HG02642 (cell line): ENCODE measurements around the gene LRRC51.
"Not testable (repeated sequence)": the region's sequence is repeated elsewhere in the genome, so short reads cannot be mapped to it uniquely, and the experiment has no call there.

Experiments
- ATAC-seq: cut with Tn5 transposase; IDR thresholded peaks from one replicate; pipeline ENCODE4 v1.9.1; 2021; ENCODE audit warnings: mild to moderate bottlenecking; ENCODE audit not compliant: unreplicated experiment, poor library complexity

The LRRC51 gene

DNA sequence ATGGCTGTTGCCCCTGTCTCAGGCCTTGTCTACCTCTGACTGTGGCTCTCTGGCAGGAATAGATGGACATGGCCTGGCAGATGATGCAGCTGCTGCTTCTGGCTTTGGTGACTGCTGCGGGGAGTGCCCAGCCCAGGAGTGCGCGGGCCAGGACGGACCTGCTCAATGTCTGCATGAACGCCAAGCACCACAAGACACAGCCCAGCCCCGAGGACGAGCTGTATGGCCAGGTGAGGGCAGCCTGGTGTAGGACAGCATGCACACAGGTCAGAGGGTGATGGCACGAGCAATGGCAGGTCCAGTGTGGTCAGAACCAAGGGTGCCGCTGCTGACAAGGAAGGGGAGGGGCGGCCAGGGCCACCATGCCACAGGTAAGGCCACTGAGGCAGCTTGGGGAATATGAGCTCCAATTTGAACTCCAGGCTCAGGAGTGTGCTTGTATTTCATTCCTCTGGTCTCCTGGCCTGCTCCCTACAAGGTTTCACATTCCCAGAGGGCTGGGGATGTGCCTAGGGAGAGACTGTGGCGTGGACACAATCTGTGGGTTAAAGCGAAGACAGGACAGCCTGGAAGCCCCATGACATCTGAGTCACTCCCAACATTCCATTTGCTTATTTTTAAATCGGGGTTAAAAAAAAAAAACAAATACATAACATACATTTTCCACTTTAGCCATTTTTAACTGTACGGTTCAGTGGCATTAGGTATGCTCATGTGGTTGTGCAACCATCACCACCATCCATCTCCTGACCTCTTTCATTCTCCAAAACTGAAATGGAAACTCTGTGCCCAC, 55.4 kb downstream of the LRRC51 start:
- ATAC-seq = no peak

DNA sequence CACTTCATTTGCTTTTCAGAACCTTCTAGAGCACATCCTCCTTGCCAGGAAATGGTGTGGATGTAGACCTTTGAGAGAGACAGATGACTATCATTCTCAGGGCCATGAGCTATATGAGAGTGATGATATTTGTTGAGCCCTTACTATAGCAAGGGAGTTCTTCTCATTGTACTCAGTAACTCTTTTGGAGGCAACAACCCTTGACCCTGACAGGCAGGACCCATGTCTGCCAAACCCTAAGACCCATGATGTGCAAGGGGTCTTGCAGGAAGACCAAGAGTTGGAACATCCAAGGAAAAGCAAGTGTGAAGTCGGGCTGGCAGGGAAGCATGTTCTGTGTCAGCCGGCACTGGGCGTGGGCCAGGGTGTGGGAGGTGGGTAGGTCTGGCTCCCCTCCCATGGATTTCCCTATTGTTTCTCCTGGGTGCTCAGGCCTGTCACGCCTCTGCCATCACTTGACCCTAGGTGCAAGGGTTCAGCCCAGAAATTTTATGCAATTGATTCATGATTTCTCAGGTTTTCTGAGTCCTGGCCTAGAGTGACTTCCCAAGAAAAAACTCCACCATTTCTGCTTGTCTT, 56.1 kb downstream of the LRRC51 start:
- ATAC-seq = no peak

DNA sequence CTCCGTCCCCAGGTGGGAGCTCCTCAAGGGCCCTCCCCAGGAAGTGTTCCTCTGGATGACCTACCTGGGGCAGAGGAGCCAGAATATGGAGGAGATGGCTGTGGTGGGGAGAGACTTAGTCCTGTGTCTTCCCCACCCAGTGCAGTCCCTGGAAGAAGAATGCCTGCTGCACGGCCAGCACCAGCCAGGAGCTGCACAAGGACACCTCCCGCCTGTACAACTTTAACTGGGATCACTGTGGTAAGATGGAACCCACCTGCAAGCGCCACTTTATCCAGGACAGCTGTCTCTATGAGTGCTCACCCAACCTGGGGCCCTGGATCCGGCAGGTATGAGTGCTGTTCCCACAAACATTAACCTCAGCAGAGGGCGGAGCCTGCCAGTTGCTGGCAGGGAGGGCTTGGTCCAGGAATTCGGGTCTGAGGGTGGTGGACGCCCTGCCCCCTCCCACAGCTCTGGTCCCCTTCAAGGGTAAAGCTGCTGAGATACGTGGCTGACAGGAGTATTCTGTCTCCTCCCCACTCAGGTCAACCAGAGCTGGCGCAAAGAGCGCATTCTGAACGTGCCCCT, 58.3 kb downstream of the LRRC51 start:
- no peak for ATAC-seq

DNA sequence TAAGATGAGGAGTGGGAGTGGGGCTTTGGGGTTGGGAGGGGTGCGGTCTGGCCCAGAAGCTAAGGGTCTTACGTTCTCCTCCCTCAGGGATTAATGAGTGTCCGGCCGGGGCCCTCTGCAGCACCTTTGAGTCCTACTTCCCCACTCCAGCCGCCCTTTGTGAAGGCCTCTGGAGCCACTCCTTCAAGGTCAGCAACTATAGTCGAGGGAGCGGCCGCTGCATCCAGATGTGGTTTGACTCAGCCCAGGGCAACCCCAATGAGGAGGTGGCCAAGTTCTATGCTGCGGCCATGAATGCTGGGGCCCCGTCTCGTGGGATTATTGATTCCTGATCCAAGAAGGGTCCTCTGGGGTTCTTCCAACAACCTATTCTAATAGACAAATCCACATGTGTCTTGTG, 58.9 kb downstream of the LRRC51 start:
- no peak for ATAC-seq

DNA sequence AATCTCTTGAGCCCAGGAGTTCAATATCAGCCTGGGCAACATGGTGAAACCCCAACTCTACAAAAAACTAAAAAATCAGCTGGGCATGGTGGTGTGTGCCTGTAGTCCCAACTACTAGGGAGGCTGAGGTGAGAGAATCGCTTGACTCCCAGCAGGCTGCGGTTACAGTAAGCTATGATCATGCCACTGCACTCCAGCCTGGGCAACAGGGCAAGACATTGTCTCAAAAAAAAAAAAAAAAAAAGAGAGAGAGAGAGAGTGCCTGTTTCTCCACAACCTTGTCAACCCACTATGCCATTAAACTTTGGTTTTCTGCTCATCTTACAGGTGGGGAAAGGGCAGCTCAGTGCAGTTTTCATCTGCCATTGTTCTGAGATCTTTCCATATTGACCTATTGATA, 60.0 kb downstream of the LRRC51 start:
- ATAC-seq = no peak

DNA sequence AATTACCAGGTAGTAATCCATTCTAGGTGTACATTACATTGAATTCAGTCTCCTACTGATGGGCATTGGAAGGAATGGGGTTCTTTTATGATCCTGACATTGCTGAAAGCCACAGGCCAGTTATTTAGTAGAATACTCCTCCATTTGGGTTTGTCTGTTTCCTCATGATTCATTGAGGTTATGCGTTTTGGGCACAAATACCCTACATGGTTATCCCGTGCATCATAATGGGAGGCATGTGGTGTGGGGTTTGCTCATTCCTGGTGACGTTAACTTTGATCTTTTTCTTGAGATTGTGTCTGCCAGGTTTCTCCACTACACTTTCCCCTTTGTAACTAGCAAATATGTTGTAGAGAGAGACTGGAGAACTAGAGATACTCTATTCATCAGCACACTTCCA, 60.4 kb downstream of the LRRC51 start:
- ATAC-seq = no peak

DNA sequence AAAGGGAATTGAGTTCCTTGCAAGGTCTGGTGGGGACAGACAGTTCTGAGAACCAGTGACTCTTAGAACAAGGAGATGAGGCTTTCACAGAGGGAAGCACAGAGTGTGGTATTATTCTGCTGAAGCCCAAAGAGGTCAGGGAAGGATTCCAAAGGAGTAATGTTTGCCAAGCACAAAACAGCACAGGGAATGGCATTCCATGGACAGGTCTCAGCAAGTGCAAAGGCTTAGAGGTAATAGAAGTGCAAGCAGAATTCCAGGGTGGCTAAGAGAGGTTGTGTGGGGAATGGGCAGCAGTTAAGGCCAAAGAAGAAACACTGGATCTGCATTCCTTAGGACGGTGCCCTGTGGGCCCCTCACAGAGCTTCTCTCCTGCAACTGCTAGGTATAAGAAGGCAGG, 61.4 kb downstream of the LRRC51 start:
- ATAC-seq = not testable (repeated sequence)

DNA sequence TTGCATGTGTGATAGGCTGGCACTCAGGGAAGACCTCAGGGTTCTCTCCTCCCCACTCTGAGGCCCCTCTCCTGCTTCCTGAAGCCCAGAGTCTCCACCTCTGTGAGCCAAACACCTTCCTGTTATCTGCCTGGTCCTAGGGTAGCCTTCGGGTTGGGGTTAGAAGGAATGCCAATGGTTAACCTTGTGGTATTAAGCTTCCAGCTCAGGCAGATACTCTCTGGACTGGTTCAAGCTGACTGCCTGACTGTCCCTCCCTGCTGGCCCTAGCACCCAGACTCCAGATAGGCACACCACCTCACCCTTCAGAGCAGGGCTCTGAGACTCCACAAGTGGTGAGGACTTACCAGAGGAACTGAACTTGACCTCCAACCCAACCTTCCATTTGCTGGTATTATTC, 61.9 kb downstream of the LRRC51 start:
- ATAC-seq = not testable (repeated sequence)

DNA sequence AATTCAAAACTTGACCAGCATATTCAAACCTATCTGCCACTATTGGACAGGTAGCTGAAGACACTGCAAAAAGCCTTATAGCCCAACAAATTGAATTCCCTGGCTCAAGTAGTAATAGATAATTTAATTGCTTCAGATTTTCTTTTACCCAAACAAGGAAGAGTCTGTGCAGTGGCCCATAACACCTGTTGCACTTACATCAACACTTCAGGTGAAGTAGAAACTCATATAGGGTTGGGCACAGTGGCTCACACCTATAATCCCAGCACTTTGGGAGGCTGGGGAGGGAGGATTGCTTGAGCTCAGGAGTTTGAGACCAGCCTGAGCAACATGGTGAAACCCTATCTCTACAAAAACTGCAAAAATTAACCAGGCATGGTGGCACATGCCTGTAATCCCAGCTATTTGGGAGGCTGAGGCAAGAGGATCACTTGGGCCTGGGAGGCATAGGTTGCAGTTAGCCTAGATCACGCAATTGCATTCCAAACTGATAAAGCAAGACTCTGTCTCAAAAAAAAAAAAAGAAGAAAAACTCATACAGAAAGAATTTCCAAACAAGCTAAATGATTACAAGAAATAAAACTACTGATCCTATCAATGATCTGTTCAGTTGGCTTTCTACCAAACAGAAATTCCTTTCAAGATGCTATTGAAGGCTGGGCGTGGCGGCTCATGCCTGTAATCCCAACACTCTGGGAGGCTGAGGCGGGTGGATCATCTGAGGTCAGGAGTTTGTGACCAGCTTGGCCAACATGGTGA, 64.3 kb downstream of the LRRC51 start:
- ATAC-seq = no peak
